ENCODE data around the gene RNF144A. TPM values are rescaled to one million over a fixed set of nuclear protein-coding genes. Genes with fewer than 3 reads are reported as not detected.

Gene RNF144A
- total RNA-seq, 4 donors from 2014 or later, result 27.3 to 47.3 (median 37.4) TPM

GRCh38 chr2:7045601-7046590 lies 128.7 kb downstream of the RNF144A start:
- no peak for TF ChIP-seq CTCF (IDR thresholded peaks at IDR 0.05)
- TF ChIP-seq POLR2A (IDR thresholded peaks at IDR 0.05), result no peak
- TF ChIP-seq EP300 (IDR thresholded peaks at IDR 0.05), result no peak
- 84 to 88% methylated on average over 15 of the region's 15 CpGs for WGBS, 2 donors
- peaks cover 0 to 9% (median 0%) of the 10 kb centered on the region in 4 donors for H3K4me1 ChIP-seq
- no peak overlapping the region for H3K4me3 ChIP-seq
- no peaks in the 10 kb centered on the region for H3K9me3 ChIP-seq
- DNase-seq (ENCODE audit: low spot score in 2 of 2), result no peak
- no peak overlapping the region for H3K27ac ChIP-seq
- H3K27me3 ChIP-seq, result no peaks in the 10 kb centered on the region
- H3K36me3 ChIP-seq, result peaks cover 0 to 16% (median 0%) of the 10 kb centered on the region in 3 donors

GRCh38 chr2:7047661-7048060 lies 130.4 kb downstream of the RNF144A start:
- H3K9me3 ChIP-seq, result no peaks in the 10 kb centered on the region
- H3K36me3 ChIP-seq, result peaks cover 0 to 3% (median 0%) of the 10 kb centered on the region in 3 donors
- 79 to 88% methylated on average over 2 to 3 of the region's 3 CpGs for WGBS, 2 donors
- no peak overlapping the region for H3K4me3 ChIP-seq
- no peak for DNase-seq (ENCODE audit: low spot score in 2 of 2)
- no peak overlapping the region for H3K27ac ChIP-seq
- H3K27me3 ChIP-seq, result no peaks in the 10 kb centered on the region
- TF ChIP-seq CTCF (IDR thresholded peaks at IDR 0.05) (no peak), EP300 (IDR thresholded peaks at IDR 0.05) (no peak), POLR2A (IDR thresholded peaks at IDR 0.05) (no peak)
- H3K4me1 ChIP-seq, result peaks cover 0 to 9% (median 0%) of the 10 kb centered on the region in 4 donors

- TF ChIP-seq CTCF (IDR thresholded peaks at IDR 0.05) (no peak), POLR2A (IDR thresholded peaks at IDR 0.05) (no peak)
- 77 to 85% methylated on average over 4 of the region's 4 CpGs for WGBS, 2 donors
- H3K27ac ChIP-seq, result no peak overlapping the region
- H3K4me3 ChIP-seq, result no peak overlapping the region
- no peaks in the 10 kb centered on the region for H3K36me3 ChIP-seq
- H3K27me3 ChIP-seq, result no peaks in the 10 kb centered on the region
- DNase-seq (ENCODE audit: low spot score in 2 of 2), result no peak
- H3K9me3 ChIP-seq, result no peaks in the 10 kb centered on the region
- peaks cover 0 to 4% (median 0%) of the 10 kb centered on the region in 4 donors for H3K4me1 ChIP-seq
Observed at GRCh38 chr2:7048762-7049294, 131.6 kb downstream of the RNF144A start.

GRCh38 chr2:7052404-7052803 lies 135.2 kb downstream of the RNF144A start:
- no peak overlapping the region for H3K4me3 ChIP-seq
- H3K9me3 ChIP-seq, result no peaks in the 10 kb centered on the region
- H3K4me1 ChIP-seq, result peaks cover 0 to 4% (median 0%) of the 10 kb centered on the region in 4 donors
- DNase-seq (ENCODE audit: low spot score in 2 of 2), result no peak
- TF ChIP-seq POLR2A (IDR thresholded peaks at IDR 0.05), result no peak
- no peak for TF ChIP-seq EP300 (IDR thresholded peaks at IDR 0.05)
- no peak for TF ChIP-seq CTCF (IDR thresholded peaks at IDR 0.05)
- H3K27ac ChIP-seq, result no peak overlapping the region
- WGBS, 2 donors, result 72 to 73% methylated on average over 3 of the region's 3 CpGs
- H3K27me3 ChIP-seq, result no peaks in the 10 kb centered on the region
- no peaks in the 10 kb centered on the region for H3K36me3 ChIP-seq

Measured in tibial nerve (tissue), 4 donors.